Keratinocyte (primary cell): ENCODE data around the gene CFAP57. TPM values are rescaled to one million over a fixed set of nuclear protein-coding genes. Genes with fewer than 3 reads are reported as not detected.

Source experiments
- DNase-seq: peaks from one replicate; pipeline ENCODE4 v3.0.0-alpha.2; 2011; ENCODE audit warnings: low read depth, missing footprints, low spot score
- FAIRE-seq: peaks from 2 replicates; lab custom pipeline; 2011; peaks lifted over from hg19 to GRCh38; lab: Jason Lieb, UNC
- H2AFZ ChIP-seq: 2 replicates; pipeline ENCODE4 v1.6.0; 2012; ENCODE audit warnings: low read length, control low read depth, inconsistent platforms; ENCODE audit not compliant: control insufficient read depth
- H3K27ac ChIP-seq: 2 replicates; pipeline ENCODE4 v1.5.1; 2011; ENCODE audit warnings: low read length; ENCODE audit not compliant: control insufficient read depth, insufficient read depth
- H3K27me3 ChIP-seq: 3 replicates; pipeline ENCODE4 v1.6.0; 2011; ENCODE audit warnings: low read length; ENCODE audit not compliant: control insufficient read depth, insufficient read depth; ENCODE audit errors: extremely low read depth
- H3K36me3 ChIP-seq, 2 experiments: 2 replicates in 1 of 2; 3 replicates in 1 of 2; pipeline ENCODE4 v1.5.1; 2011; ENCODE audit warnings: low read length in 2 of 2, mild to moderate bottlenecking in 1 of 2; ENCODE audit not compliant: control insufficient read depth in 2 of 2, insufficient read depth in 2 of 2; ENCODE audit errors: extremely low read depth in 1 of 2
- H3K4me1 ChIP-seq: 3 replicates; pipeline ENCODE4 v1.5.1; 2011; ENCODE audit warnings: low read length; ENCODE audit not compliant: control insufficient read depth, insufficient read depth; ENCODE audit errors: extremely low read depth
- H3K4me2 ChIP-seq: 3 replicates; pipeline ENCODE4 v1.6.0; 2011; ENCODE audit warnings: low read depth, low read length; ENCODE audit not compliant: control insufficient read depth, insufficient read depth; ENCODE audit errors: extremely low read depth
- H3K4me3 ChIP-seq, 3 experiments: fragments of 200-600 bp in 1 of 3; sonication (generic) in 1 of 3; 2 replicates in 2 of 3; 3 replicates in 1 of 3; pipeline ENCODE4 v1.5.1; 2011 to 2016; ENCODE audit warnings: low read length in 3 of 3, mild to moderate bottlenecking in 3 of 3, control low read depth in 2 of 3, inconsistent platforms in 1 of 3, low read depth in 1 of 3, mixed read lengths in 1 of 3, mixed run types in 1 of 3, moderate library complexity in 1 of 3; ENCODE audit not compliant: control insufficient read depth in 2 of 3, insufficient read depth in 2 of 3; ENCODE audit errors: extremely low read depth in 1 of 3
- H3K79me2 ChIP-seq: 2 replicates; pipeline ENCODE4 v1.6.0; 2012; ENCODE audit warnings: low read length; ENCODE audit not compliant: control insufficient read depth, insufficient read depth
- H3K9ac ChIP-seq: 3 replicates; pipeline ENCODE4 v1.6.0; 2011; ENCODE audit warnings: low read length; ENCODE audit not compliant: control insufficient read depth, insufficient read depth; ENCODE audit errors: extremely low read depth
- H3K9me1 ChIP-seq: 3 replicates; pipeline ENCODE4 v1.6.0; 2011; ENCODE audit warnings: low read length; ENCODE audit not compliant: control insufficient read depth, insufficient read depth; ENCODE audit errors: extremely low read depth
- H3K9me3 ChIP-seq: 2 replicates; pipeline ENCODE4 v1.5.1; 2012; ENCODE audit warnings: low read depth, low read length; ENCODE audit not compliant: control insufficient read depth
- H4K20me1 ChIP-seq: 3 replicates; pipeline ENCODE4 v1.6.0; 2011; ENCODE audit warnings: low read length; ENCODE audit not compliant: control insufficient read depth, insufficient read depth; ENCODE audit errors: extremely low read depth
- CTCF ChIP-seq, 3 experiments: IDR thresholded peaks in 1 of 3; conservative IDR thresholded peaks in 1 of 3; optimal IDR thresholded peaks in 1 of 3; 2 replicates in 2 of 3; 3 replicates in 1 of 3; pipeline versions ENCODE3 to v1.5.1; 2011; ENCODE audit warnings: low read length in 3 of 3, mild to moderate bottlenecking in 3 of 3, moderate library complexity in 2 of 3, control low read depth in 1 of 3, inconsistent platforms in 1 of 3; ENCODE audit not compliant: insufficient read depth in 2 of 3; ENCODE audit errors: extremely low read depth in 1 of 3
- EZH2 ChIP-seq: IDR thresholded peaks from one replicate; pipeline ENCODE4 v1.6.1; 2012; ENCODE audit warnings: inconsistent platforms, mild to moderate bottlenecking, low read length, moderate library complexity
- dilution Hi-C: fragments of 300-500 bp; cut with MboI; formaldehyde crosslinking; loops from one replicate; pipeline ENCODE4 v1.7.0; 2020; ENCODE audit warnings: low sequenced_read_pairs; ENCODE audit not compliant: extremely low pct_ligation_motif_present
- polyA plus RNA-seq, 5 experiments: library from polyadenylated mRNA; depleted of rRNA in 3 of 5; stranded (reverse) in 3 of 5; stranded (forward) in 1 of 5; unstranded in 1 of 5; fragments of >200 nt; gene quantifications; 1 replicate in 1 of 5; 2 replicates in 3 of 5; 3 replicates in 1 of 5; pipeline versions ENCODE4 v1.2.1 to v1.2.3, GENCODE V29; 2011 to 2012; ENCODE audit warnings: missing spikeins in 2 of 5, low read depth in 1 of 5, low replicate concordance in 1 of 5

CFAP57 gene
- polyA plus RNA-seq, 1 donor (not counting 4 experiments of a cell fraction or from before 2014, with no cell fraction given), result 0.39 TPM

DNA sequence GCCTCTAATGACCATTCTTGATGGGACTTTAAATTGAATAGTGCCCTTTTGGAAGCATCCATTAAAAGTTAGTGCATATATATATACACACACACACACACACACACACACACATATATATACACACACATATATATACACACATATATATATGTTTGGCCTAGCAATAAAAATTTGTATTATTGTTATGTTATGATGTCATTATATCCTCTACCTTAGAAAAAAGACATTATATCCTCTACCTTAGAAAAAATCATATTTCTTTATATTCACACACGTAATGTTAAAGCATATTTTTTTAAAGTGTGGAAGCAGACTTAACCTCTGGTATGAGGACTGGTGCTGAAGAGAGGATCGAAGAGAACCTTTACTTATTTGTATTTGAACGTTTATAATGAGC, 43.3 kb upstream of the CFAP57 start:
- no peak for DNase-seq
- H3K4me1 ChIP-seq, result no peaks in the 10 kb centered on the region
- no peaks in the 10 kb centered on the region for H3K9me1 ChIP-seq
- no peak overlapping the region for H3K4me2 ChIP-seq
- no peaks in the 10 kb centered on the region for H3K27me3 ChIP-seq
- H3K9me3 ChIP-seq, result no peaks in the 10 kb centered on the region
- H4K20me1 ChIP-seq, result no peaks in the 10 kb centered on the region
- H3K79me2 ChIP-seq, result no peaks in the 10 kb centered on the region
- no peak overlapping the region for H2AFZ ChIP-seq
- no peaks in the 10 kb centered on the region for H3K36me3 ChIP-seq
- H3K9ac ChIP-seq, result no peak overlapping the region
- no peak overlapping the region for H3K4me3 ChIP-seq
- no peak for FAIRE-seq
- H3K27ac ChIP-seq, result no peak overlapping the region
- no peak for TF ChIP-seq EZH2
- TF ChIP-seq CTCF (optimal IDR thresholded peaks at IDR 0.05 in 1 of 3, IDR thresholded peaks at IDR 0.05 in 1 of 3, conservative IDR thresholded peaks at IDR 0.05 in 1 of 3; ENCODE audit: extremely low read depth in 1 of 3, insufficient read depth in 2 of 3, low read length in 3 of 3), result no peak
- dilution Hi-C loops, result no loop called here

GRCh38 chr1:43129426-43129825, 42.7 kb upstream of the CFAP57 start:
- no peaks in the 10 kb centered on the region for H3K9me3 ChIP-seq
- H3K36me3 ChIP-seq, result no peaks in the 10 kb centered on the region
- H2AFZ ChIP-seq, result no peak overlapping the region
- no peaks in the 10 kb centered on the region for H3K79me2 ChIP-seq
- TF ChIP-seq EZH2 (no peak), CTCF (optimal IDR thresholded peaks at IDR 0.05 in 1 of 3, IDR thresholded peaks at IDR 0.05 in 1 of 3, conservative IDR thresholded peaks at IDR 0.05 in 1 of 3; ENCODE audit: extremely low read depth in 1 of 3, insufficient read depth in 2 of 3, low read length in 3 of 3) (no peak)
- H4K20me1 ChIP-seq, result no peaks in the 10 kb centered on the region
- no peak overlapping the region for H3K27ac ChIP-seq
- no peak overlapping the region for H3K4me3 ChIP-seq
- no peak overlapping the region for H3K9ac ChIP-seq
- H3K27me3 ChIP-seq, result no peaks in the 10 kb centered on the region
- FAIRE-seq (no peak), DNase-seq (no peak)
- H3K9me1 ChIP-seq, result no peaks in the 10 kb centered on the region
- no peaks in the 10 kb centered on the region for H3K4me1 ChIP-seq
- dilution Hi-C loops, result no loop called here
- no peak overlapping the region for H3K4me2 ChIP-seq
